Ovary (tissue), 3 donors: ENCODE data around the gene EPAS1.

ENCODE experiments used
- CTCF ChIP-seq, 3 donors: fragments of 450-650 bp in 2 of 3; fragments of 200-600 bp in 1 of 3; IDR thresholded peaks; one replicate each; pipeline versions ENCODE4 v1.5.1 to v1.8.0; 2016 to 2022; ENCODE audit warnings: antibody characterized with exemption in 3 of 3, mild to moderate bottlenecking in 1 of 3
- EP300 ChIP-seq: sonication (generic); formaldehyde crosslinking; IDR thresholded peaks from one replicate; pipeline ENCODE4 v1.6.1; 2017; ENCODE audit warnings: antibody characterized with exemption
- POLR2A ChIP-seq: fragments of 450-650 bp; IDR thresholded peaks from one replicate; pipeline ENCODE4 v1.6.1; 2017; ENCODE audit warnings: antibody characterized with exemption, mild to moderate bottlenecking, moderate library complexity
- donor health status: DM: no; HTN: no; CAD: no.

GRCh38 chr2:46402874-46403273, 105.7 kb downstream of the EPAS1 start:
- no peak for TF ChIP-seq CTCF (IDR thresholded peaks at IDR 0.05)
- TF ChIP-seq POLR2A, result no peak
- no peak for TF ChIP-seq EP300
